ENCODE results near the gene ADRA1B.
"Not testable (repeated sequence)": the region's sequence is repeated elsewhere in the genome, so short reads cannot be mapped to it uniquely, and the experiment has no call there.

Gene ADRA1B

GRCh38 chr5:159971931-159972461 is 55.7 kb downstream of the ADRA1B start:
- no peak for DNase-seq

GRCh38 chr5:159972538-159973362 is 56.5 kb downstream of the ADRA1B start:
- DNase-seq, result no peak

GRCh38 chr5:159975462-159976019 is 59.3 kb downstream of the ADRA1B start:
- no peak for DNase-seq

- no peak for DNase-seq
These were observed 60.6 kb downstream of the ADRA1B start for GRCh38 chr5:159976921-159977320.

- no peak for DNase-seq
These were observed 62.1 kb downstream of the ADRA1B start for GRCh38 chr5:159978358-159978757.

GRCh38 chr5:159982421-159983173 is 66.3 kb downstream of the ADRA1B start:
- DNase-seq, result no peak

- peak; percentile 79 for DNase-seq
These were observed 70.9 kb downstream of the ADRA1B start for GRCh38 chr5:159987031-159987674.

GRCh38 chr5:159990506-159990905 is 74.2 kb downstream of the ADRA1B start:
- no peak for DNase-seq

- no peak for DNase-seq
These were observed 76.3 kb downstream of the ADRA1B start for GRCh38 chr5:159992566-159992965.

- no peak for DNase-seq
These were observed 76.9 kb downstream of the ADRA1B start for GRCh38 chr5:159993194-159993593.

GRCh38 chr5:159995907-159996306 is 79.6 kb downstream of the ADRA1B start:
- DNase-seq, result no peak

GRCh38 chr5:160001457-160001856 is 85.2 kb downstream of the ADRA1B start:
- no peak for DNase-seq

GRCh38 chr5:160007514-160007913 is 91.2 kb downstream of the ADRA1B start:
- no peak for DNase-seq

- not testable (repeated sequence) for DNase-seq
These were observed 92.2 kb downstream of the ADRA1B start for GRCh38 chr5:160008529-160008876.

GRCh38 chr5:160008877-160009590 is 92.8 kb downstream of the ADRA1B start, which contains the start of gene TTC1:
TTC1 (plus strand) TSS chr5:160009139; CDS start chr5:160010529, 1,390 bp downstream.
- peak; percentile 82 for DNase-seq

- no peak for DNase-seq
These were observed 93.3 kb downstream of the ADRA1B start for GRCh38 chr5:160009591-160009989.

- no peak for DNase-seq
These were observed 95.2 kb downstream of the ADRA1B start for GRCh38 chr5:160011471-160011870.

GRCh38 chr5:160014197-160014596 is 97.9 kb downstream of the ADRA1B start:
- DNase-seq, result not testable (repeated sequence)

- DNase-seq, result no peak
These were observed 102.8 kb downstream of the ADRA1B start for GRCh38 chr5:160018945-160019625.

GRCh38 chr5:160020266-160020770 is 104.0 kb downstream of the ADRA1B start:
- DNase-seq, result no peak

GRCh38 chr5:160020964-160021363 is 104.7 kb downstream of the ADRA1B start:
- DNase-seq, result no peak
